HCT116 (cell line): Measurements from ENCODE around the gene PAK1. TPM values are rescaled to one million over a fixed set of nuclear protein-coding genes. Genes with fewer than 3 reads are reported as not detected.

Source experiments
- ATAC-seq: fragments of 200-7000 bp; cut with Tn5 transposase; 2 replicates; pipeline ENCODE4 v1.9.1; 2020; ENCODE audit warnings: mild to moderate bottlenecking, moderate library complexity
- BruUV-seq: library from RNA; stranded (reverse); fragments of 400-500 nt; replicated peaks from 2 replicates; lab custom pipeline; 2021; lab: Mats Ljungman, UMichigan
- CTCF ChIA-PET: fragments of 300-600 bp; sonication (Branson Sonifier 250); formaldehyde crosslinking; loops from one replicate; lab custom pipeline; 2021; ENCODE audit warnings: antibody characterized with exemption; lab: Charles Lee
- POLR2A ChIA-PET: fragments of 300-600, 350-600 bp; sonication (Branson Sonifier 250); formaldehyde crosslinking; loops from one replicate; lab custom pipeline; 2021; ENCODE audit warnings: antibody characterized with exemption; lab: Charles Lee
- RAD21 ChIA-PET, 2 experiments: fragments of 300-600 bp; sonication (Branson Sonifier 250); formaldehyde crosslinking; loops; one replicate each; lab custom pipeline; 2023; ENCODE audit warnings: low total read pairs in 2 of 2; ENCODE audit not compliant: uncharacterized antibody in 2 of 2, unreplicated experiment in 2 of 2, low non-redundant PET in 1 of 2; lab: Charles Lee
- DNase-seq: peaks from one replicate; pipeline ENCODE4 v3.0.0-alpha.2; 2010; ENCODE audit warnings: low read depth, low spot score
- H2AFZ ChIP-seq: fragments of 200-600 bp; shearing (Covaris generic), sonication (generic); 2 replicates; pipeline ENCODE4 v1.6.1; 2017; ENCODE audit warnings: low read depth, mixed run types, mixed read lengths, antibody characterized with exemption, low read length; ENCODE audit not compliant: poor library complexity, severe bottlenecking
- H3K27ac ChIP-seq: 2 replicates; pipeline ENCODE4 v1.5.1; 2012; ENCODE audit warnings: low read depth, low read length
- H3K27me3 ChIP-seq: fragments of 200-600 bp; sonication (generic); 2 replicates; pipeline ENCODE4 v1.6.1; 2016; ENCODE audit warnings: mixed run types, low read length, mixed read lengths; ENCODE audit not compliant: insufficient read depth
- H3K36me3 ChIP-seq, 2 experiments: fragments of 200-500 bp in 1 of 2; fragments of 200-600 bp in 1 of 2; sonication (Bioruptor generic) in 1 of 2; sonication (generic) in 1 of 2; 2 replicates each; pipeline versions ENCODE4 v1.5.1 to v1.6.1; 2014 to 2016; ENCODE audit warnings: low read length in 2 of 2, inconsistent platforms in 1 of 2, mixed read lengths in 1 of 2, mixed run types in 1 of 2; ENCODE audit not compliant: insufficient read depth in 2 of 2, control insufficient read depth in 1 of 2
- H3K4me1 ChIP-seq, 2 experiments: fragments of 200-600 bp in 1 of 2; sonication (generic) in 1 of 2; 2 replicates each; pipeline versions ENCODE4 v1.5.1 to v1.6.1; 2012 to 2017; ENCODE audit warnings: low read length in 2 of 2, inconsistent platforms in 1 of 2, mild to moderate bottlenecking in 1 of 2, mixed read lengths in 1 of 2, mixed run types in 1 of 2, moderate library complexity in 1 of 2; ENCODE audit not compliant: insufficient read depth in 2 of 2, control insufficient read depth in 1 of 2
- H3K4me2 ChIP-seq: fragments of 200-600 bp; sonication (generic); 2 replicates; pipeline ENCODE4 v1.6.1; 2017; ENCODE audit warnings: mixed run types, low read length, mixed read lengths
- H3K4me3 ChIP-seq, 2 experiments: fragments of 200-600 bp in 1 of 2; sonication (generic) in 1 of 2; replicated peaks in 1 of 2; 2 replicates each; pipeline ENCODE4 v1.5.1; 2011 to 2016; ENCODE audit warnings: low read length in 2 of 2, control low read depth in 1 of 2, low read depth in 1 of 2, mild to moderate bottlenecking in 1 of 2, mixed read lengths in 1 of 2, mixed run types in 1 of 2
- H3K79me2 ChIP-seq: fragments of 200-600 bp; sonication (generic); 2 replicates; pipeline ENCODE4 v1.6.1; 2017; ENCODE audit warnings: mild to moderate bottlenecking, mixed run types, low read length, moderate library complexity, mixed read lengths; ENCODE audit not compliant: insufficient read depth
- H3K9ac ChIP-seq: fragments of 200-600 bp; sonication (generic); 2 replicates; pipeline ENCODE4 v1.6.1; 2016; ENCODE audit warnings: low read length, mixed read lengths
- H3K9me2 ChIP-seq: fragments of 200-600 bp; sonication (generic), shearing (Covaris generic); 2 replicates; pipeline ENCODE4 v1.6.1; 2017; ENCODE audit warnings: mixed run types, mild to moderate bottlenecking, moderate library complexity; ENCODE audit not compliant: insufficient read depth
- H3K9me3 ChIP-seq, 2 experiments: fragments of 200-500 bp in 1 of 2; fragments of 200-600 bp in 1 of 2; sonication (Bioruptor generic) in 1 of 2; sonication (generic) in 1 of 2; 2 replicates each; pipeline ENCODE4 v1.6.1; 2014 to 2017; ENCODE audit warnings: low read length in 2 of 2, mixed read lengths in 2 of 2, inconsistent platforms in 1 of 2, low read depth in 1 of 2, mild to moderate bottlenecking in 1 of 2, mixed run types in 1 of 2, moderate library complexity in 1 of 2; ENCODE audit not compliant: control insufficient read depth in 1 of 2, insufficient read depth in 1 of 2
- H4K20me1 ChIP-seq: fragments of 200-600 bp; sonication (generic), shearing (Covaris generic); 2 replicates; pipeline ENCODE4 v1.6.1; 2017; ENCODE audit warnings: mixed run types, mild to moderate bottlenecking, moderate library complexity; ENCODE audit not compliant: insufficient read depth
- ATF3 ChIP-seq: IDR thresholded peaks from 2 replicates; pipeline ENCODE4 v1.6.1; 2012
- CBX3 ChIP-seq: IDR thresholded peaks from 2 replicates; pipeline ENCODE4 v1.6.1; 2012; ENCODE audit warnings: low read depth
- CEBPB ChIP-seq: IDR thresholded peaks from 2 replicates; pipeline ENCODE4 v1.6.1; 2012; ENCODE audit warnings: low read depth
- EGR1 ChIP-seq: IDR thresholded peaks from 2 replicates; pipeline ENCODE4 v1.6.1; 2012; ENCODE audit warnings: low read depth
- ELF1 ChIP-seq: IDR thresholded peaks from 2 replicates; pipeline ENCODE4 v1.6.1; 2012; ENCODE audit warnings: low read depth, borderline replicate concordance
- EZH2phosphoT487 ChIP-seq: fragments of 200-600 bp; IDR thresholded peaks from 2 replicates; pipeline ENCODE4 v1.6.1; 2018; ENCODE audit warnings: antibody characterized with exemption, borderline replicate concordance
- FOSL1 ChIP-seq: IDR thresholded peaks from 2 replicates; pipeline ENCODE4 v1.6.1; 2012; ENCODE audit warnings: low read depth
- JUND ChIP-seq: IDR thresholded peaks from 2 replicates; pipeline ENCODE4 v1.6.1; 2012
- RAD21 ChIP-seq: IDR thresholded peaks from 2 replicates; pipeline ENCODE4 v1.6.1; 2012; ENCODE audit warnings: low read depth, mild to moderate bottlenecking
- REST ChIP-seq: IDR thresholded peaks from 2 replicates; pipeline ENCODE4 v1.6.1; 2012; ENCODE audit warnings: low read depth
- SIN3A ChIP-seq: IDR thresholded peaks from 2 replicates; pipeline ENCODE4 v1.6.1; 2012; ENCODE audit warnings: low read depth
- SP1 ChIP-seq: IDR thresholded peaks from 2 replicates; pipeline ENCODE4 v1.6.1; 2012; ENCODE audit warnings: low read depth
- TCF7L2 ChIP-seq: IDR thresholded peaks from 2 replicates; pipeline ENCODE4 v1.7.0; 2011; ENCODE audit warnings: borderline replicate concordance, inconsistent platforms; ENCODE audit not compliant: insufficient read depth, insufficient read length; ENCODE audit errors: extremely low read depth
- YY1 ChIP-seq: IDR thresholded peaks from 2 replicates; pipeline ENCODE4 v1.6.1; 2011; ENCODE audit warnings: low read length, low read depth, moderate library complexity, mild to moderate bottlenecking; ENCODE audit not compliant: insufficient replicate concordance; ENCODE audit errors: extremely low read depth
- ZNF274 ChIP-seq: fragments of 200-500 bp; sonication (Bioruptor generic); IDR thresholded peaks from 2 replicates; pipeline ENCODE4 v1.6.1; 2014; ENCODE audit warnings: mild to moderate bottlenecking, low read depth, low read length, inconsistent platforms
- intact Hi-C: fragments of 100-400 bp; cut with micrococcal nuclease; formaldehyde crosslinking; loops from 2 replicates; pipeline ENCODE4 v1.10.0; 2022
- total RNA-seq: library from RNA; stranded (reverse); gene quantifications from one replicate; pipeline ENCODE4 v1.2.1, GENCODE V29; 2021; ENCODE audit not compliant: unreplicated experiment

PAK1 gene
- total RNA-seq, 1 experiment from 2014 or later, result 56.1 TPM

- ChIA-PET RAD21 (no interaction called here), CTCF (no interaction called here), POLR2A (interaction anchor here (0.7 kb wide), 1 partner anchor 11 kb away, joined by 5 read pairs; no protein-coding TSS in a partner anchor)
- no peaks in the 10 kb centered on the region for H3K4me1 ChIP-seq
- H3K36me3 ChIP-seq, result peaks cover 4 to 7% of the 10 kb centered on the region in 2 experiments; a peak in 1 of 4 replicates
- BruUV-seq, result no TSS peak
- H3K9me2 ChIP-seq, result no peaks in the 10 kb centered on the region
- H3K4me2 ChIP-seq, result no peak overlapping the region
- ATAC-seq (no peak), DNase-seq (no peak)
- H3K9me3 ChIP-seq, result no peaks in the 10 kb centered on the region; a peak in 1 of 4 replicates
- no peak overlapping the region for H3K27ac ChIP-seq
- H4K20me1 ChIP-seq, result no peaks in the 10 kb centered on the region
- TF ChIP-seq FOSL1, result no peak
- TF ChIP-seq ELF1, result no peak
- TF ChIP-seq SIN3A, result no peak
- TF ChIP-seq REST, result no peak
- no peak for TF ChIP-seq EZH2phosphoT487
- no peak for TF ChIP-seq TCF7L2
- TF ChIP-seq RAD21, result no peak
- TF ChIP-seq CEBPB, result no peak
- TF ChIP-seq JUND, result no peak
- TF ChIP-seq SP1, result no peak
- no peak for TF ChIP-seq EGR1
- TF ChIP-seq YY1, result no peak
- no peak for TF ChIP-seq ATF3
- TF ChIP-seq ZNF274, result no peak
- no peak for TF ChIP-seq CBX3
- no peak overlapping the region for H2AFZ ChIP-seq
- intact Hi-C loops, result no loop called here
- H3K4me3 ChIP-seq, result no peak overlapping the region
- no peaks in the 10 kb centered on the region for H3K79me2 ChIP-seq
- H3K27me3 ChIP-seq, result no peaks in the 10 kb centered on the region
- H3K9ac ChIP-seq, result no peak overlapping the region
These were observed 141.6 kb downstream of the PAK1 start for GRCh38 chr11:77332259-77332658.
